SK-N-SH treated with all-trans-retinoic acid at 6 μM for 48 hours (cell line): ENCODE results near the gene RUSF1.

Source experiments
- ARNTL ChIP-seq: fragments of 450-650 bp; formaldehyde crosslinking; IDR thresholded peaks from 2 replicates; pipeline ENCODE4 v1.5.0; 2020; ENCODE audit warnings: low read depth, mild to moderate bottlenecking, moderate library complexity, borderline replicate concordance
- BACH2 ChIP-seq: fragments of 250-450 bp; sonication (Bioruptor Pico); IDR thresholded peaks from 2 replicates; pipeline ENCODE4 v1.9.0; 2021; ENCODE audit warnings: mild to moderate bottlenecking, borderline replicate concordance
- GLIS3 ChIP-seq: fragments of 250-450 bp; sonication (Bioruptor Pico); IDR thresholded peaks from 2 replicates; pipeline ENCODE4 v1.5.0; 2020; ENCODE audit warnings: mild to moderate bottlenecking, moderate library complexity
- OSR1 ChIP-seq: fragments of 250-450 bp; sonication (Bioruptor Pico); IDR thresholded peaks from 2 replicates; pipeline ENCODE4 v1.8.0; 2022; ENCODE audit warnings: moderate library complexity, mild to moderate bottlenecking, inconsistent platforms
- RARB ChIP-seq: fragments of 250-450 bp; sonication (Bioruptor Pico); IDR thresholded peaks from 2 replicates; pipeline ENCODE4 v1.8.0; 2021; ENCODE audit warnings: mild to moderate bottlenecking, moderate library complexity
- TCF4 ChIP-seq: fragments of 250-450 bp; sonication (Bioruptor Pico); IDR thresholded peaks from 2 replicates; pipeline ENCODE4 v1.8.0; 2021; ENCODE audit warnings: mild to moderate bottlenecking, moderate library complexity, borderline replicate concordance
- TOX ChIP-seq: fragments of 250-450 bp; sonication (Bioruptor Pico); IDR thresholded peaks from 2 replicates; pipeline ENCODE4 v1.8.0; 2021; ENCODE audit warnings: mild to moderate bottlenecking, moderate library complexity, borderline replicate concordance
- ZFP3 ChIP-seq: fragments of 250-450 bp; sonication (Bioruptor Pico); IDR thresholded peaks from 2 replicates; pipeline ENCODE4 v1.5.0; 2020; ENCODE audit warnings: mild to moderate bottlenecking, moderate library complexity
- ZFP30 ChIP-seq: fragments of 450-650 bp; formaldehyde crosslinking; IDR thresholded peaks from 2 replicates; pipeline ENCODE4 v1.5.0; 2022; ENCODE audit warnings: mild to moderate bottlenecking, moderate library complexity
- ZNF565 ChIP-seq: fragments of 450-650 bp; formaldehyde crosslinking; conservative IDR thresholded peaks from 2 replicates; pipeline ENCODE4 v1.5.0; 2020; ENCODE audit warnings: low read depth, mild to moderate bottlenecking, moderate library complexity
- TF ChIP-seq, protein P1 (sequence below): fragments of 250-450 bp; sonication (Bioruptor Pico); IDR thresholded peaks from 2 replicates; pipeline ENCODE4 v1.8.0; 2020; ENCODE audit warnings: mild to moderate bottlenecking, moderate library complexity, borderline replicate concordance
- TF ChIP-seq, protein P2 (sequence below): fragments of 250-450 bp; sonication (Bioruptor Pico); IDR thresholded peaks from 2 replicates; pipeline ENCODE4 v1.5.1; 2021; ENCODE audit warnings: mild to moderate bottlenecking, moderate library complexity

DNA sequence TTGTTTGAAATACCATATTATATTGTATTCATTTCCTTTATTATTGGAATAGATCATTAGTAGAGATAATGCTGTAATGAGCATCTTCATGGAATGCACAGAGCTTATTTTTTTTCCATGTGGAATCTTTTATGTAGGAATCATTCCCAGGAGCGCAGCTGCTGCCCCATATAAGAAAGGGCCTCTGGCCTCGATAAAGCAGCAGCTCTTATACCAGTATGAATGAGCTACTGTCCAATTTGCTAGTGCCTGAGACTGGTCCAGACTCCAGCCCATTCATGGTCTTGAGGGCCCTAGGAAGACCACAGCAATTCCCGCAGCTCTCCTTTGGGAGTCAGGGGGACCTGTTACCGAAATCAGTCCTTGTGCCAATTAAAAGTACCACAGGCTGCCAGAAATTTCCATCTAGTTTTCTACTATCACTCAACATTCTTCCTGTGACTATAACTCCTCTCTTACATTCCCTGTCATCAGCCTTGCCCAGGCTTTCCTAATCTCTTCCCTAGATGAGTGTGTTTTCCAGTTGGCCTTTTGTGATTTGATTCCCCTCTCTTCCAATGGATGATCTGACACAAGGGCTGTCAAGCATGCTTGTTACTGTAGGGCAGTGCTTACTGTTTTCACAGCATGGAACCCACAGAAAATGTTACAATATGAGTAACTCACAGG, 67.5 kb downstream of the RUSF1 start:
- TF ChIP-seq ZFP30 (CRISPR knock-in tag) (no peak), BACH2 (no peak), TCF4 (CRISPR knock-in tag) (no peak), GLIS3 (no peak), RARB (CRISPR knock-in tag) (no peak), ZFP3 (no peak), TOX (CRISPR knock-in tag) (no peak), ZNF565 (CRISPR knock-in tag) (no peak), ARNTL (no peak), OSR1 (no peak)
- TF ChIP-seq, protein P1, sequence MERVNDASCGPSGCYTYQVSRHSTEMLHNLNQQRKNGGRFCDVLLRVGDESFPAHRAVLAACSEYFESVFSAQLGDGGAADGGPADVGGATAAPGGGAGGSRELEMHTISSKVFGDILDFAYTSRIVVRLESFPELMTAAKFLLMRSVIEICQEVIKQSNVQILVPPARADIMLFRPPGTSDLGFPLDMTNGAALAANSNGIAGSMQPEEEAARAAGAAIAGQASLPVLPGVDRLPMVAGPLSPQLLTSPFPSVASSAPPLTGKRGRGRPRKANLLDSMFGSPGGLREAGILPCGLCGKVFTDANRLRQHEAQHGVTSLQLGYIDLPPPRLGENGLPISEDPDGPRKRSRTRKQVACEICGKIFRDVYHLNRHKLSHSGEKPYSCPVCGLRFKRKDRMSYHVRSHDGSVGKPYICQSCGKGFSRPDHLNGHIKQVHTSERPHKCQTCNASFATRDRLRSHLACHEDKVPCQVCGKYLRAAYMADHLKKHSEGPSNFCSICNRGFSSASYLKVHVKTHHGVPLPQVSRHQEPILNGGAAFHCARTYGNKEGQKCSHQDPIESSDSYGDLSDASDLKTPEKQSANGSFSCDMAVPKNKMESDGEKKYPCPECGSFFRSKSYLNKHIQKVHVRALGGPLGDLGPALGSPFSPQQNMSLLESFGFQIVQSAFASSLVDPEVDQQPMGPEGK (CRISPR knock-in tag): no peak
- TF ChIP-seq, protein P2, sequence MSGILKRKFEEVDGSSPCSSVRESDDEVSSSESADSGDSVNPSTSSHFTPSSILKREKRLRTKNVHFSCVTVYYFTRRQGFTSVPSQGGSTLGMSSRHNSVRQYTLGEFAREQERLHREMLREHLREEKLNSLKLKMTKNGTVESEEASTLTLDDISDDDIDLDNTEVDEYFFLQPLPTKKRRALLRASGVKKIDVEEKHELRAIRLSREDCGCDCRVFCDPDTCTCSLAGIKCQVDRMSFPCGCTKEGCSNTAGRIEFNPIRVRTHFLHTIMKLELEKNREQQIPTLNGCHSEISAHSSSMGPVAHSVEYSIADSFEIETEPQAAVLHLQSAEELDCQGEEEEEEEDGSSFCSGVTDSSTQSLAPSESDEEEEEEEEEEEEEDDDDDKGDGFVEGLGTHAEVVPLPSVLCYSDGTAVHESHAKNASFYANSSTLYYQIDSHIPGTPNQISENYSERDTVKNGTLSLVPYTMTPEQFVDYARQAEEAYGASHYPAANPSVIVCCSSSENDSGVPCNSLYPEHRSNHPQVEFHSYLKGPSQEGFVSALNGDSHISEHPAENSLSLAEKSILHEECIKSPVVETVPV (CRISPR knock-in tag): no peak
